NCI-H128 (cell line): ENCODE results near the gene ITCH.
A peak's percentile ranks its signal among the peaks of the same experiment; 100 is the strongest.
"Not testable (repeated sequence)": the region's sequence is repeated elsewhere in the genome, so short reads cannot be mapped to it uniquely, and the experiment has no call there.

Source experiments
- DNase-seq: peaks from one replicate; lab custom pipeline; 2025; ENCODE audit not compliant: unreplicated experiment; lab: John Stamatoyannopoulos, UW

The ITCH gene

DNA sequence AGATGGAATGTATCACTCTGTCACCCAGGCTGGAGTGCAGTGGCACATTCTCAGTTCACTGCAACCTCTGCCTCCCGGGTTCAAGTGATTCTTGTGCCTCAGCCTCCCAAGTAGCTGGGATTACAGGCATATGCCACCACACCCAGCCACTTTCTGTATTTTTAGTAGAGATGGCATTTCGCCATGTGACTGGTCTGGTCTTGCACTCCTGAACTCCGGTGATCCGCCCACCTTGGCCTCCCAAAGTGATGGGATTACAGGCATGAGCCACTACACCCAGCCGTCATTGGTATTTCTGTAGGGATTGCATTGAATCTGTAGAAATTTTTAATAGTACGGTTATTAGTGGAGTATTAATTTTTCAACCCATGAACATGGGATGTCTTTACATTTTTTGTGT is 134.5 kb downstream of the ITCH start:
- DNase-seq = not testable (repeated sequence)

DNA sequence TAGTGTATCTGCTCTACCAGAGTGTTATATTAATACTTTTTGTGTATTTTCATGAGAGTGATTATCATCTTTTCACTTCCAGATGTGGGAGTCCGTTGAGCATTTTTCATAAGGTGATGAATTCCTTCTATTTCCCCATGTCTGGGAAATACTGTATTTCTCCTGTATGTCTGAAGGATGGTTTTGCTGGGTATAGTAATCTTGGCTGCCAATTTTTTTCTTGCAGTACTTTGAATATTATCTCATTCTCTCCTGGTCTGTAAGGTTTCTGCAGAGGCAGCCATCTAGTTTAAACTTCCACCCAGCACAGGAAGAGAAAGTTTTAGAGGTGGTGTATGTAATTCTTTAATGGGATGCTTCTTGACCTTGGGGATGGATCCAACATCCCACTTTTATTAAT is 137.8 kb downstream of the ITCH start:
- no peak for DNase-seq

DNA sequence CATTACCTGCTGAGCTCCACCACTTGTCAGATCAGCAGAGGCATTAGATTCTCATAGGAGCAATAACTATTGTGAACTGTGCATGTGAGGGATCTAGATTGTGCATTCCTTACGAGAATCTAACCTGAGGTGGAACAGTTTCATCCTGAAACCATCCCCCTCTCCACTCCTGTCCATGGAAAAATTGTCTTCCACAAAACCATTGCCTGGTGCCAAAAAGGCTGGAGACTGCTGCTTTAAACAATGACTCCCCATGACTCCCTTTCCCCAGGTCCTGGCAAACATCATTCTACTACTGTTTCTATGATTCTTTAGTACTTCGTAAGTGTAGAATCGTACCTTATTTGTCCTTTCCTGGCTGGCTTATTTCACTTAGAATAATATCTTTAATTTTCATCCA is 143.4 kb downstream of the ITCH start:
- DNase-seq = no peak

DNA sequence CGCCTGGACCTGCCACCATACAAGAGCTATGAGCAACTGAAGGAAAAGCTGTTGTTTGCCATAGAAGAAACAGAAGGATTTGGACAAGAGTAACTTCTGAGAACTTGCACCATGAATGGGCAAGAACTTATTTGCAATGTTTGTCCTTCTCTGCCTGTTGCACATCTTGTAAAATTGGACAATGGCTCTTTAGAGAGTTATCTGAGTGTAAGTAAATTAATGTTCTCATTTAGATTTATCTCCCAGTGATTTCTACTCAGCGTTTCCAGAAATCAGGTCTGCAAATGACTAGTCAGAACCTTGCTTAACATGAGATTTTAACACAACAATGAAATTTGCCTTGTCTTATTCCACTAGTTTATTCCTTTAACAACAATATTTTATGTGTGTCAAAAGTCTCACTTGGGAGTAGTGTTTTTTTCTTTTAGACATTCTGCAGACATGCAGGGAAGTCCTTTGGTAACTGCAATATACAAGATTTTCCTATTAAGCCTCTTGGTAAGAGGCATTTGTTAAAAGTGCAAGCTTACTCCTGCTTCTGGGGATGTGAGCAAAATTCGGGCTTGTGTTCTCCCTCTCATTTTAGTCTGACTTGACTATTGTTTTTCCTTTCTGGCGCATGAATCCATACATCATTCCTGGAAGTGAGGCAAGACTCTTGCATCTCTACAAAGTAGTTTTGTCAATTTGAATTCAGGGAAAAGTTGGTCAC is 144.8 kb downstream of the ITCH start:
- DNase-seq = no peak

DNA sequence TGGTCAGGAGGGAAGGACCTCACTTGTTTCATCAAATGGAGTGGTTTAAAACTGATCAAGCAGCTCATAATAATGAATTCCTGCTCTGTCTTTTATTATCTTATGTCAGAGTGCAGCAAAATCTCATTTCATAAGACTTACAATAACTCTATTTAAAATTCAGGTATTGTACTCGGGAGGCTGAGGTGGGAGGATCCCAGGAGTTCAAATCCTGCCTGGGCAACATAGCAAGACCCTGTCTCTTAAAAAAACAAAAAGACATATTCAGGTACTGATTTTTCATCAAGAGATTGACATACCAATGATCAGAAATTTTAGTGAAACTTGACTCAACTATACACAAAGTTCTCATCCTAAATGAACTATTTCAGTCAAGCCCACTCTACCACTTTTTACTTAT is 147.5 kb downstream of the ITCH start:
- no peak for DNase-seq

DNA sequence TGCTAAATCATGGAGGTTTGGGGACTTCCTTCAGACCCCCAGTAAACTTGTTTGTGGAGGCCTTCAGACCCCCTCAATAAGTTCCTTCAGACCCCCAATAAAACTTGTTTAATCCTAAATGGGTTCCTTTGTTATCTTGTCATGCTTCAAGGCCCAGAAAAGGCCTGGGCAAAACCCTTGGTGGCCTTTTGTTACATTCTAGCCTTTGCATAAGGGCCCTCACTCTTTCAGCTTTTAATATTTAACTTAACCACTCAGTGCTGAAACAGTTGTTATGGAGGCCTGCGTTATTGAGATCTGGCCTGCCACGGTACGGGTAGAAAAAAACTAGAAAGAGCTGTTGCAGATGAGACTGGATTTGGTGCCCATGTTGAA is 148.8 kb downstream of the ITCH start:
- DNase-seq = no peak

DNA sequence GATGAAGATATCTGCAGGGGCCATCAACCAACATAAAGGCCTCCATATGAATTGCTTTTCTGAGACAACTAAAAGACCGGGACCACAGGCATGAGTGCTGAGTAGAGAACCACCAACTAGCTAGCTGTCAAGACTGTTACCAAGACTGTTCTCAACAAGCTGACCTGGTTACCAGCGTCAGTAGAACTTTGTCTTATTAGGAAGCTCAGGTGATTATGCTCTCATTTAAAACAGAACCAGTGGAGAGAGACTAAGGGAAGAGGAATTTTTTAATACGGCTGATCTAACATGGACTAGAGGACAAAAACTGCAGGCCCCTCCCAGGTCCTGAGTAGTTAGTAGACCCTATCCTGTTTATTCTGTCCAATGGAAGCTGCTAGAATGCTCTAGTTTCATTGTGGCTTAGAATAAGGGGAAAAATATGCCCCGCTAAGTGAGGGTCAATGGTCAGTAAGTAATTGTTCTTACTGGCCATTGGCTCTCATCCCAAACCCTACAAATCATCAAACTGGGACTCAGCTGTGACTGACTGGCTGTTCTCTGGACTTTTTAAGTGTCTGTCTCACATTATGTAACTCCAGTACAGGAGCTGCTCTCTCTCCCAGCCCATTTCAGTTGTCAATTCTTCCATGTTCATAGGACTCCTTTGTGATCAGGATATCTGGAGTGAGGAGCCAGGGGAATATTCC is 149.3 kb downstream of the ITCH start:
- no peak for DNase-seq

DNA sequence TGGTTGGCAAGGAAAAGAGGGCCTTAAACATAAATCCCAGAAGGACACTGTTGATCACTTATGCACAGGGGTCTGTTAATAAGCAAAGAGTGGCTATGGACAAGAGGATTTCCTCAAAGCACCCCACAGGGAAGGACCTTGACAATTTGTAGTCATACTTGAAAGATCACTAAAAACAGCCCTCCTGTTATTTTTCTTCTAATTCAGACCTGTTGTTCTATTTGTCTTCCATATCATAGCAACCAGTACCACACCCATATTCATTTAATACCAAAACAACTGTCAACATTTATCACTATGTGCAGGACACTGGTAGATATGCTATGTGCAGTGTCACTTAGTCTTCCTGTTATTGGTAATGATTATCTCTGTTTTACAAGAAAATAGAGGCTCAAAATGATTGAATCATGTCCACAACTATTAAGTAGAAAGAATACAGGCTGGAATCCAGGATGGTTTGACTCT is 149.9 kb downstream of the ITCH start:
- DNase-seq = no peak

DNA sequence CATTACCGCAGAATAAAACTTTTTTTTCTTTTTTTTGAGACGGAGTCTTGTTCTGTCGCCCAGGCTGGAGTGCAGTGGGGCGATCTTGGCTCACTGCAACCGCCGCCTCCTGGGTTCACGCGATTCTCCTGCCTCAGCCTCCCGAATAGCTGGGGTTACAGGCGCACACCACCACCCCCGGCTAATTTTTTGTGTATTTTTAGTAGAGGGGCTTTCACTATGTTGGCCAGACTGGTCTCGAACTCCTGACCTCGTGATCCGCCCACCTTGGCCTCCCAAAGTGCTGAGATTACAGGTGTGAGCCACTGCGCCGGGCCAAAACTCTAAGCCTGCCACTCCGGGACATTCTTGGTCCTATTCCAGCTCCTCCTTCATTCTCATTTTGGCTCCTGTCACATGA is 151.0 kb downstream of the ITCH start:
- DNase-seq = not testable (repeated sequence)

DNA sequence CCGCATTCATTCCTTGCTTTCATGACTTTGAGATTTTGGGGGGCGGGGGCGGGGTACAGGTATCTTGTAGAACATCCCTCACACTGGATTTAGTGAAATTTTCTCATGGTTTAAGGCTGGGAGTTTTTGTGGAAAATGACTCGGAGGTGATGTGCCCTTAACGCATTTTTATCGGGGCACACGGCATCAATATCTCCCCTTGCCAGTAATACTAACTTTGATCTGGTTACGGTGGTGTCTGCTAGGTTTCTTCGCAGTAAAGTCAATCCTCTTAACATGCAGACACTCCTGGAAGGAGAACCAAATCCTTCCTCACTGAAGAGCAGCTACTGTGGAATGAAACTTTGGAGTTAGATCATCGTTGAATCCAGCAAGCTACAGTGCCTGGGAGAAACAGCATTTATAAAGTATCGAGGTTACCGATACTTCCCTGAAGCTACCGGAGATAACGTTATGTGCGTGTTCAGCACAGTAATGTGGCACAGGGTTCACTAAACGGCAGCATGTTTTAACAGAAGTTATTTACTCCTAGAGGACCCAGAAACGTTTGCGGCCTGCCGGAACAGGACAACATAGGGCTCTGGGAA is 151.9 kb downstream of the ITCH start:
- DNase-seq = no peak

DNA sequence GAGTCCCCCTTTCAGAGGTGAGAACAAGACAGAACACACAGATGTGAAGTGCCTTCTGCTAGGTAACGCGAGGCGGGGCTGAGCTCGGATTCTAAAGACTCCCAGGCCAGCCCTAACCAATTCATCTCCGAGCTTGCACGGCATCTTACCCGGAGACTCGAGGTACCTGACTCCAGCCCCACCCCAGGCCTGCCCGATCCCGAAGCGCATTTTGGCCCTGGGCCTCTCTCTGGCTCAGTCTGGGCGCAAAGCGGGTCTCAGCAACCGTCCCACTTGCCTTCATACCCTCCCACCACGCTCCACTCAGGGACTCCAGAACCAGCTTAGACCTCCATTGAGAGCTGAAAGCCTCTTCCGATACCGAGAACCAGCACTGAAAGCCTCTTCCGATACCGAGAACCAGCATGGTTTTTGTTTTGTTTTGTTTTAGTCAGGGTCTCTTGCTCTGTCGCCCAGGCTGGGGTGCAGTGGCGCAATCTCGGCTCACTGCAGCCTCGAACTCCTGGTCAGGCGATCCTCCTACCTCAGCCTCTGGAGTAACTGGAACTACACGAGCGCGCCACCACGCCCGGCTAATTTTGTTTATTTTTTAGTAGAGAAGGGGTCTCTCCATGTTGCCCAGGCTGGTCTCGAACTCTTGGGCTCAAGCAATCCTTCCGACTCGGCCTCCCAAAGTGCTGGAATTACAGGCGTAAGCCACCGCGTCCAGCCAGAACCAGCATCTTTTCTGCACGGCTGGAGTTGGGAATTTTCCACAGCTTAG is 152.6 kb downstream of the ITCH start:
- peak; percentile 65 for DNase-seq

DNA sequence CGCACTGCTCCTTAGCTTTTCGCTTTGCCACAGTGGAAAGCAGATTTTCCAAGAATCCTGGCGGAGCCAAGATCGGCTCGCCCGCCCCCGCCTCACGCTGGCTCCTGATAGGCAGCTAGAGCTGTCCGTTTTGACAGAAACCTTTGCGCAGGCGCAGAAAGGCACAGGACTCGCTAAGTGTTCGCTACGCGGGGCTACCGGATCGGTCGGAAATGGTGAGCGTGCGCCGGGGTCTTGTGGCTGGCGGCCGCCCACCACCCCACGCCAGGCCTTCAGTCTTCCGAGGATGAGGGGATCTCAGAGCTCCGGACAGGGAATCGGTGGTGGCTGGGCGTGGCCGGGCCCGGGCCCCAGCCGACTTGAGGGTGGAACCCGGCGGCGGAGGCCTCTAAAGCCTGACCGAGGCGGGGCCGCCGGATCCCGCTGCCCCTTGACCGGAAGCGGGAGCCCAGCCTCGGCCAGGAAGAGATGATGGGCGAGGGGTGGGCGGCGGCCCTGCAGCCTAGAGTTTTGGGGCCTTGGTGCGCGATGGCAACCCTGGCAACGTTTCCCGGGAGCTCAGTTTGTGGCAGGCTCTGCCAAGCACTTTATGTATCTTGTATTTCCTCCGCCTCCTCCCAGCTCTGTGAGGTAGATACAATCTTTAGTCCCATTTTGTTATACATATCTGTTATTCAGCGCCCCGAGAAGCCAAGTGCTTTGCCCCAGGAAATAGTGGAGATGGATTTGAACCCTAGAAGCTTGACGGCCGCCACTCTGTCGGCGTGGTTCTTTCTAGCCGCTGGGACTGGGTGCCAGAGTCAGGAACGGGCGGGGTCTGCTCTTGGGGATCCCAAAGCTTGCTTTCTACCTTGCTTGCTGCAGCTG is 153.4 kb downstream of the ITCH start, which contains the start of gene DYNLRB1:
DYNLRB1 (plus strand) TSS at position 176 of the 867 bp plus-strand sequence; CDS start at position 213, 37 bp downstream.
- peak; percentile 96 for DNase-seq

DNA sequence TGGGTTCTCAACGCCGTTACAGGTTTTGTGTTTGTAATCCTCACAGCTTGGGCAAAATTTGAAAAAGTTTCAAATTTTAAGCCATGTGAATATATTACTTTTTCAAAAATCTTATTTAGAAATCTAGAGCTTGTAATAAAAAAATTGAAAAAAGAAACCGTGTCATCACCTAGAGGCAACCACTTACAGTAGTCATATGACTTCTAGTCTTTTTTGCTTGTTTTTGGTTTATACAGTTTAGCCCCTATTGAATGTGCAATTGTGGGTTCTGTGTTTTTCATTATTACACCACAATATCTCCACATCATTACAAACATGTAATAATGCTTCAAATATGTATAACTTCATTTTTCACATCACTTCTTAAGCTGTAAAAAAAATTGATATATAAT is 154.0 kb downstream of the ITCH start:
- no peak for DNase-seq

DNA sequence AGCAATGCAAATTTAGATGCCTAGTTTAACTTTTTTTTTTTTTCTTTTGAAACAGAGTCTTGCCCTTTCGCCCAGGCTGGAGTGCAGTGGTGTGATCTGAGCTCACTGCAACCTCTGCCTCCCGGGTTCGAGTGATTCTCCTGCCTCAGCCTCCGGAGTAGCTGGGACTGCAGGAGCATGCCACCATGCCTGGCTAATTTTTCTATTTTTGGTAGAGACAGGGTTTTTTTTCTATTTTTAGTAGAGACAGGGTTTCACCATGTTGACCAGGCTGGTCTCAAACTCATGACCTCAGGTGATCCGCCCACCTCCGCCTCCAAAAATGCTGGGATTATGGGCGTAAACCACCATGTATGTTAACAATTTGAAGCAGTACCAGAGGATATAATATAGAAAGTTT is 155.8 kb downstream of the ITCH start:
- not testable (repeated sequence) for DNase-seq

DNA sequence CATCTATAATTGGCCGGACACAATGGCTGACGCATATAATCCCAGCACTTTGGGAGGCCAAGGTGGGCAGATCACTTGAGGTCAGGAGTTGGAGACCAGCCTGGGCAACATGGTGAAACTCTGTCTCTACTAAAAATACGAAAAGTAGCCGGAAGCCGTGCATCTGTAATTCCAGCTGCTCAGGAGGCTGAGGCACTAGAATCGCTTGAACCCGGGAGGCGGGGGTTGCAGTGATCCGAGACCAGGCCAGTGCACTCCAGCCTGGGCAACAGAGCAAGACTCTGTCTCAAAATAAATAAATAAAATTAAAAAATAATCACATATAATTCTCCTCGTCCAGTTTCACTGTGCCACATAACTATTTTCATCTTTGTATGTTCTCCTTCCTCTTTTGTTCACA is 156.8 kb downstream of the ITCH start:
- DNase-seq = not testable (repeated sequence)

DNA sequence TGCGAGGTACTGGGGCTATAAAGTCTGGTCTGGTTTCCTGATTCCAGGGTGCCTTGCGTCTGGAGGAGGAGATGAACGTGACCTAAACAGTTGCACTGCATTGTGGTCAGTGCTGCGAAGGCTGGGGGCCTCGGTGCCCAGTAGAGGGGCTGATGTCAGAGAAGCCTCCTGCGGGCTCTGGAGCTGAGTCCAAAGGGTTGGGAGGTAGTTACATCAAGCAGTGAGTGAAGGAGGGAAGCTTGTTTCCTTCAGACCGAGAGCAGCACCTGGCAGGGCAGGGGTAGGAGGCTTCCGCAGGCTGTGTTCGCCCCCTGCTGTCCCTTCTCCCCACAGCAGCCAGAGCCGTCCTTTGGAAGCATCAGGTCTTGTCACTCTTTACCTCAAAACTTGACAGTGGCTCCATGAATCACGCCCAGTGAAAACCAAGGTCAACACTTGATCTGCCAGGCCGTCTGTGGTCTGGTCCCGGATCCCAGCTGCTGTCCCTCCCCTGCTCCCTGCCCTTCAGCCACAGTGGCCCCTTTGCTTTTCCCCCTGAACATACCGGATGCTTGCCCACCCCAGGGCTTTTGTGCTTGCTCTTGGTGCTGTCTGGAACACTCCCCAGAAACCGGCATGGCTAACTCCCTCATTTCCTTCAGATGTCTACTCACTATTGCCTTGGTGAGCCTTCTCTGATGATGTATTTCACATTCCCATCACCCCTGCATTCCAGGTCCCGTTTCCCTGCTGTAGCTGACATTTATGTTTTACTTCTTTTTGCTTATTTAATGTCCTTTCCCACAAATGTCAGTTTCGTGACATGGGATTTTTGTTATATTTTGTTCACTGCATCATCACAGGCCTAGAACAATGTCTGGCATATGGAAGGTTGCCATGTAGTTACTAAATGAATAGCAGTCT is 160.1 kb downstream of the ITCH start:
- DNase-seq = peak; percentile 13

DNA sequence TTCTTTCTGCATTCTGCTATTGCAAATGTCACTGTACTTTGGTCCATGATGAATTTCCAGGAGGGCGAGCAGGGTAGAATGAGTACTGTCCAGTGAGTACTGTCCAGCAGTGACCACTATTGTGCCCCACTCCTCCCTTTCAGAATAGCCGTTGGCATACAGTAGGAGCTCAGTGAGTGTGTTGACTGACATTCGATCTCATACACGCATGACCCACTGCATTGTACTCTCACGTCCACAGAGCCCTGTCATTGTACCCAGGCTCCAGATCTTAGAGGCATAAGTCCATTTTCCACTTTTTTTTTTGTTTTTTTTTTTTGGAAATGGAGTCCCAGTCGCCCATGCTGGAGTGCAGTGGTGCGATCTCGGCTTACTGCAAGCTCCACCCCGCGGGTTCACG is 161.4 kb downstream of the ITCH start:
- no peak for DNase-seq

DNA sequence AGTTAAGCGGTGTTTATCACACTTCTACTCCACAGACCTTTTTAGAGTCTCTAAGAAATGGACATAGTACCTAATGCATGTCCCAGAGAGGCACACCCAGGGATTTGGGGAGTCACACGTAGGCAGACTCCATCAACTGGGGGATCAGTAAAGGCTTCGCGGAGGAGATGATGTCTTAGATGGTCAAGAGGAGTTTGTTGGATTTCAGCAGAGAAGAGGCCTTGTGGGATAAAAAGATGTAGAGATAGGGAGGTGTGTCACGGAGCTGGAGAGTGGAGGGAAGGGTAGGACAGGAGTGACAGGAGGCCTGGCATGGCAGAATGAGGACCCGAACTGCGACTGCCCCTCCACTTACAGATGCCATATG is 162.3 kb downstream of the ITCH start:
- DNase-seq = no peak

DNA sequence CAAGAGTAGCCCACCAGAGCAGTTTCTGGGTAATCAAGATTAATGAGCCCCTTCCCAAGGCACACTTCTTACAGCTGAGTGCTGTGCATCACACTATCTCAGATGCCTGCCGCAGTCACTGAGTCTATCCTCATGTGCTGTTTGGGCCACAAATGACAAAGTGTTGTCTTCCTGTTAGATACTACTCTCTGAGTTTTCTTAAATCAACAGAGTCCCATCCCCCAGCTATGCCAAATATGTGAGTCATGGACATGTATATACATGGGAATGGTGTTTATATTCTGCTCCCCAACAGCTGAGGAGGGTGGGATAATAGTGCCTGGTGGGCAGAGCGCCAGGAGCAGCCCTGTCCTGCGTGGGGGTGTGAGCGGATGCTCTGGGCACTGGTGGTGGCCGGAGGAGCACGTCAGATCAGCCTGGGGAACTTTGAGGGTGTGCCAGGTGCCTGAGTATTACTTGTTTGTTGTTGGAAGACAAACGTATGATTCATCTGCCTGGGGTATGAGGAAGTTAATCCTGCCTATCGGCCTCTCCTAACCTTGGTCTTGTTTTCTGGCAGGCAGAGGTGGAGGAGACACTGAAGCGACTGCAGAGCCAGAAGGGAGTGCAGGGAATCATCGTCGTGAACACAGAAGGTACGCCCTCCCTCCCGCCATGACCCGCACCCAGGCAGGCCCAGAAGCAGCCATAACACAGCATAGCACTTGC is 162.8 kb downstream of the ITCH start:
- no peak for DNase-seq
